HG02759 (cell line): ENCODE data around the gene PACRG.
"Not testable (repeated sequence)": the region's sequence is repeated elsewhere in the genome, so short reads cannot be mapped to it uniquely, and the experiment has no call there.

Experiments
- ATAC-seq: cut with Tn5 transposase; IDR thresholded peaks from one replicate; pipeline ENCODE4 v1.9.1; 2021; ENCODE audit warnings: mild to moderate bottlenecking, moderate library complexity; ENCODE audit not compliant: unreplicated experiment

PACRG gene

GRCh38 chr6:163301726-163302635 is 574.2 kb downstream of the PACRG start:
- ATAC-seq = no peak

GRCh38 chr6:163302747-163303146 is 575.0 kb downstream of the PACRG start:
- no peak for ATAC-seq

GRCh38 chr6:163306000-163306399 is 578.2 kb downstream of the PACRG start:
- no peak for ATAC-seq

GRCh38 chr6:163308629-163309440 is 581.1 kb downstream of the PACRG start:
- no peak for ATAC-seq

- ATAC-seq = no peak
Measured at GRCh38 chr6:163309491-163310026, 581.8 kb downstream of the PACRG start.

DNA sequence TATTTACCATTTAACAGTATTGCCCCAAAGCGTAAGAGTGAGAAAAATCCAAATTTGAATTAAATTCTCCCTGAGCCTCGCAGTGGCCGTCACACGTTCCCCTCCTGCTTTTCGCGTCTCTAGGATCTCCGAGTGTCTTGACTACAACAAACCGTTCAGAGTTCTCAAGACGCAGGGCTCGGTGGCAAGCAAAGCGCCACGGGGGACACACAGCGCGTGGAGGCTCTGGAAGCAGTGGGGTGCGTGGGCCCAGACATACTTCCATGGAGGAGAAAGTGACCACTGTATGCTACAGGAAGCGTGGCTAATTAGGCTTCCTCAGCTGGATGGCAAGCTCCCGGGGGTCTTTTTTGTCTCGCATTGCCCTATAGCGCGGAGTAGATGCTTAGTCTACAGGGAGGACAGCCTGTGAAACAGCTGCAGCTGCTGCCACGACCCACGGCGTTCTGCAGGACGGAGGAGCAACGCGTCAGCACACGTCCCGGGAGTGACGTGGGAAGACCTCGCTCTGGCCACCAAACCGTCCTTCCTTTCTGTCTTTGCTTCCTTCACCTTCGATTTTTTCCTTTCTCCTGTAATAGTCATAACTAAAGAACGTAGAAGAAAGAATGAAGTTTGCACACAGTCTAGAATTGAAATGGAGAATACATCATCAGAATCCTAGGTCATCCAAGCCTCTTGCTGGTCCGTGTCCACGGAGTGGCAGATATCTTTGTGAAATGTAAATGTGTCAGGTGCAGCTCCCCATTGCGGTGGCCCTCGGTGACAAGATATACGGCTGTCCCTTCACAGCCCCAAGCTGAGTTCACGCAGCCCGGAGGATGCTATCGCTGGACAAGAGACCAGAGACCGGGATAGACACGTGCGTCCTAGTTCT is 582.6 kb downstream of the PACRG start:
- ATAC-seq = no peak

DNA sequence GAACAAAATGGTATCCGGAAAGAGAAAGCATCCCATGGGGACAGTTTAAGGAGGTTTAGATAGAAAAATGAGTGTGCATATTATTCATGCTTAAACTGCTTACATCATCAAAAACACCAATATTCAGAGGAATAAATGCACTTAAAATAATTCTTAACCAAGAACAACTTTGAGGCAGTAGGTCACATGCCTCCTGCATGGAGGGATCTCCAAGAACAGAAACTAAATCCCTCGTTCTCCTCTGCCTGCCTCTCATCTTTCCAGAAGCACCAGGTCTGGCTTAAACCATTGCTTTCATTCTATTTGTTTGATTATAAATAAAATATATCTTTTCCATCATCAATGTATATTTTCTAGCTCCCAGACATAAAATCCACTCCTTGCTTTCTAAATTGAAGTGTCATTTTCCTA is 583.2 kb downstream of the PACRG start:
- ATAC-seq = no peak

GRCh38 chr6:163311830-163312229 is 584.1 kb downstream of the PACRG start:
- no peak for ATAC-seq

GRCh38 chr6:163313566-163313965 is 585.8 kb downstream of the PACRG start:
- no peak for ATAC-seq

DNA sequence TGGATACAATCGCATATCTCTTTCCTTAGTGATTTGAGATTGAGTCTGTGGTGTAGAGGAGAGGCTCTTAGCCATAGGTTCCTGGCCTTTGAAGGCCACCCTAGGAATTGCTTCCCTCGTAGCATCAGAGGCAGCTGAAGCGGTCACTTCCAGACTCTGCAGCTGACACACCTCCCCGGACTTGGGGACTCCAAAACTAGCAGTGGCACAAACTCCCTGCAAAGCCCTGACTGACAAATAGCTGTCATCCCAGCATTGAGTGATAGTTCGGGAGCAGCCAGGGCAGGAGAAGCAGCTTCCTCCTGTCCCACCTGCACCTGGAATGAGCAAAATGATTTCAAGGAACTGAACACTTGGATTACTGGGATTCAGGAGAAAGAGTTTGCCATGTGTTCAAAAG is 586.2 kb downstream of the PACRG start:
- ATAC-seq = no peak

DNA sequence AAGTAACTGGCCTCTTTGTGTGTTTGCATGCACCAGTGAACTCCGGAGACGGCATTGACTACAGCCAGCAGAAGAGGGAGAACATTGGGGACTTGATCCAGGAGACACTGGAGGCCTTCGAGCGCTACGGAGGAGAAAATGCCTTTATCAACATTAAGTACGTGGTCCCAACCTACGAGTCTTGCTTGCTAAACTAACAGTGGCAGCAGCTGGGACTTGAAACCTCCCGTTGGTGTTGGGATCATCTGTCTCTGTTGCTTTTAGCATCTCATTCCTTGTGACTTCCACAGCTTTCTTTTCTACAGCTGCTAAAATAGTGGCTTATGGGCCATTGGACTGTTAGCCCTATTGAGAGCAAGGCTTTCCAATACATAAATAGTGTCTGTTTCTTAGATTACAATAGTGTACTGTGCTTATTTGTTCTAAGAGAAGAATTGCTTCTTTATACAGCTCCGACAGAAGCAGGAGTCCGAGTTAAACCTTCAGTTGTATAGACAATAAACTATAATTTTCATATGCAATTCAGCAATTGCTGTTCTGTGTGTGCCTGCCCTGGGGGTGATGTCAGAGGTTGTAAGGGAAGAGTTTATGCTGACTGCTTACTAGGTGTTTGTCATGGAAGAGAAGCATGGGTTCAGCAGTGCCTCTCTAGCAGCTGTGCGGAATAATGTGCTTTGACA is 587.2 kb downstream of the PACRG start:
- ATAC-seq = no peak

DNA sequence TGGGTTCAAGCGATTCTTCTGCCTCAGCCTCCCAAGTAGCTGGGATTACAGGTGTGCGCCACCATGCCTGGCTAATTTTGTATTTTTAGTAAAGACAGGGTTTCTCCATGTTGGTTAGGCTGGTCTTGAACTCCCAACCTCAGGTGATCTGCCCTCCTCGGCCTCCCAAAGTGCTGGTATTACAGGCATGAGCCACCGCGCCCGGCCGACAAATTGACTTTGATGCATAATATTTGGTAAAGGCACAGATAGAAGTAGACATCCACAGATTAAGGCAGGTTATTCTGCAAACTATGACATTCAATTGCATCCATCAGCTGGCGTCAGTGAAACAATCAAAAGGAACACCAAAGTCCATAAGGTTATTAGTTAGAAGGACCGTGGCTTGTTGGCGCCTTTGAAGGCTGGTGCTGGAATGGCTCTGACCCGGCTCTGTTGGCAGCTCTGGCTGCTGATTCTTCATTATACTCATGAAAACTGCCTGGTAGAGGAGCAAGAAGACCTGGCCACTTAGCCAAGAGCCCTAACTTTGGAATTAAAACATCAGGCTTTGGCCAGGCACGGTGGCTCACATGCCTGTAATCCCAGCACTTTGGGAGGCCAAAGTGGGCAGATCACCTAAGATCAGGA is 589.2 kb downstream of the PACRG start:
- not testable (repeated sequence) for ATAC-seq

- no peak for ATAC-seq
Measured at GRCh38 chr6:163318071-163318786, 590.5 kb downstream of the PACRG start.

DNA sequence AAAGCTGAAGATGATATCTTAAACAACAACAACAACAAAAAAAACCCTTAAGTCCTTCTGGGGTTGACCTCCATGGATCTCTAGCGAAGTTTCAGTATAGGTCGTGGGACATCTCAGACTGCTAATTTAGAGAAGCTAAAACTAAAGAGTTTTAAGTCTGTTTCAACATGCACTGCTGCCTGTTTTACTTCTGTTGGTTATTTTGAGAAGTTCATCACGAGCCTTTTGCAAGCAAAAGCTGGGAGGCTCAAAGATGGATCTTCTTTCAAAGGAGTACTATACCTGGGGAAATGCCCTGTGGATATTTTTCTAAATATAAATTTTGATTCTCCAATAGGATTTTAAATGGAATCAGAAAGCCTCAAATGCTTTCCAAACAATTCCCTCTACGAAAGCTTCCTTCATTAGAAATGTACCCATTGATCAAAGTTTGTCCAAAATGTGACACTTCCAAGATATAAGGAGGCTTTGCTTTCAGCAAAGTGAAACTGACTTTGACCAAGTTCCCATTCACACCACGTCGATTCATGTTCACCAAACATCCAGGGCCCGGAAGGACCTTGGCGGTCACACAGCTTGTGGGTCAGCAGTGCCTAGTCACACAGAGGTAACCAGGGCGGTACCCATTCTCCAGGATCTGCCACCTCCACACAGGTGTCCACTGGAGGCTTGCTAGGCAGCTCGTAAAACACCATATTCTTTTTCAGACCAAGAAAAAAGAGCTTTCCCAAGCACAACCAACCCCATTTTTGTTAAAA is 592.0 kb downstream of the PACRG start:
- ATAC-seq = no peak

- no peak for ATAC-seq
Measured at GRCh38 chr6:163320402-163320801, 592.6 kb downstream of the PACRG start.

- ATAC-seq = no peak
Measured at GRCh38 chr6:163320804-163321203, 593.0 kb downstream of the PACRG start.

DNA sequence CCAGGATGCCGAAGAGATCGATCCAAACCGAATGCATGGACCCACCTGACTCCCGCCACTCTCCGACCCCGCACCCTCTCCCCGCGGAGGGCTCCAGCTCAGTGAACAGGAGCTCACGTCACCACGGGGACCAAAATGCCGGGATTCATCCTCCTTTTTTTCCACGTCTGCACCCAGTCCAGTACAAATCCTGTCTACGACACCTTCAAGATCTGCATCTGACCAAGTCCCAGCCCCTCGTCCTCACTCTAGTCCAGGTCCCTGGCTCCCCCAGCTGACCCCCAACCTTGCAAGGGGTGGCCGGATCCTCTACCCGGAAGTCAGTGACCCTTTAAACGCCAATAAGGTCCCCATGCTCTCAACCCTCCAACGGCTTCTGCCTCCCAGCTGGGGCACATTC is 593.9 kb downstream of the PACRG start:
- ATAC-seq = no peak

DNA sequence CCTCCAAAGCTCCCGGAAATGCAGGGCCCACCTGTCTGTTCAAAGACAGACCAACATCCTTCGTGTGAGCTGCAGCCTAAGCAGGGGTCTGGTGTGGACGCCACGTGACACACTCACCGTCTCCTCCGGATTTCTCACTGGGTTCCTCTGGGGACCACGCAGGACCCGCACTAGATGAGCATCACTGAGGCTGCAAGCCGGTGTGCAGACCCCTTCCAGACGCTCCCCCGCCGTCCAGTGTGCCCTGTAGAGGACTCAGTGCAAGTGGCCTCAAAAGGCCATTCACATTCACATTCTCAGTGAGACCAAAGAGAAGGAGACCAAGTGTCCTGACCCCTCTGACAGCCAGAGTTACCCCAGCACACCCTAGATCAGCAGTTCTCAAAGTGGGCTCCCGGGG is 595.5 kb downstream of the PACRG start:
- no peak for ATAC-seq
